ENCODE results near the gene KIRREL1. TPM values are rescaled to one million over a fixed set of nuclear protein-coding genes. Genes with fewer than 3 reads are reported as not detected.
A peak's percentile ranks its signal among the peaks of the same experiment; 100 is the strongest.

The KIRREL1 gene
- total RNA-seq, 2 donors from 2014 or later = 5.8 to 12.8 TPM

GRCh38 chr1:157960773-157961172 lies 32.7 kb upstream of the KIRREL1 start:
- no peak overlapping the region for H3K27ac ChIP-seq
- intact Hi-C loops (cut with DNase I) = no loop called here
- no peaks in the 10 kb centered on the region for H3K4me1 ChIP-seq
- H3K27me3 ChIP-seq = no peaks in the 10 kb centered on the region
- DNase-seq = no peak
- TF ChIP-seq, protein P1, sequence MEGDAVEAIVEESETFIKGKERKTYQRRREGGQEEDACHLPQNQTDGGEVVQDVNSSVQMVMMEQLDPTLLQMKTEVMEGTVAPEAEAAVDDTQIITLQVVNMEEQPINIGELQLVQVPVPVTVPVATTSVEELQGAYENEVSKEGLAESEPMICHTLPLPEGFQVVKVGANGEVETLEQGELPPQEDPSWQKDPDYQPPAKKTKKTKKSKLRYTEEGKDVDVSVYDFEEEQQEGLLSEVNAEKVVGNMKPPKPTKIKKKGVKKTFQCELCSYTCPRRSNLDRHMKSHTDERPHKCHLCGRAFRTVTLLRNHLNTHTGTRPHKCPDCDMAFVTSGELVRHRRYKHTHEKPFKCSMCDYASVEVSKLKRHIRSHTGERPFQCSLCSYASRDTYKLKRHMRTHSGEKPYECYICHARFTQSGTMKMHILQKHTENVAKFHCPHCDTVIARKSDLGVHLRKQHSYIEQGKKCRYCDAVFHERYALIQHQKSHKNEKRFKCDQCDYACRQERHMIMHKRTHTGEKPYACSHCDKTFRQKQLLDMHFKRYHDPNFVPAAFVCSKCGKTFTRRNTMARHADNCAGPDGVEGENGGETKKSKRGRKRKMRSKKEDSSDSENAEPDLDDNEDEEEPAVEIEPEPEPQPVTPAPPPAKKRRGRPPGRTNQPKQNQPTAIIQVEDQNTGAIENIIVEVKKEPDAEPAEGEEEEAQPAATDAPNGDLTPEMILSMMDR (IDR thresholded peaks at IDR 0.05) = no peak
- no peak overlapping the region for H3K9ac ChIP-seq (ENCODE audit: low read depth in 2 of 2, low read length in 2 of 2)
- H3K36me3 ChIP-seq = no peaks in the 10 kb centered on the region
- no peaks in the 10 kb centered on the region for H3K9me3 ChIP-seq
- no peak overlapping the region for H3K4me3 ChIP-seq

- Histone ChIP-seq H3K27me3 (no peaks in the 10 kb centered on the region), H3K36me3 (no peaks in the 10 kb centered on the region), H3K27ac (no peak overlapping the region), H3K4me3 (no peak overlapping the region), H3K4me1 (no peaks in the 10 kb centered on the region), H3K9me3 (no peaks in the 10 kb centered on the region), H3K9ac (ENCODE audit: low read depth in 2 of 2, low read length in 2 of 2) (no peak overlapping the region)
- intact Hi-C loops (cut with DNase I) = no loop called here
- DNase-seq = no peak
- TF ChIP-seq, protein P1 (IDR thresholded peaks at IDR 0.05) = no peak
These were observed 31.4 kb upstream of the KIRREL1 start for GRCh38 chr1:157961805-157962762.

GRCh38 chr1:157963713-157964112 lies 29.7 kb upstream of the KIRREL1 start:
- DNase-seq = peak; percentile 78
- H3K9ac ChIP-seq (ENCODE audit: low read depth in 2 of 2, low read length in 2 of 2) = no peak overlapping the region
- TF ChIP-seq, protein P1 (IDR thresholded peaks at IDR 0.05) = peak; percentile 91
- no peak overlapping the region for H3K27ac ChIP-seq
- no peaks in the 10 kb centered on the region for H3K36me3 ChIP-seq
- intact Hi-C loops (cut with DNase I) = loop anchor here (2.0 kb wide), 1 partner anchor 159 kb away; no protein-coding TSS in a partner anchor
- H3K4me1 ChIP-seq = peaks cover 3% of the 10 kb centered on the region
- H3K9me3 ChIP-seq = no peaks in the 10 kb centered on the region
- H3K27me3 ChIP-seq = no peaks in the 10 kb centered on the region
- no peak overlapping the region for H3K4me3 ChIP-seq

GRCh38 chr1:157965584-157965983 lies 27.9 kb upstream of the KIRREL1 start:
- Histone ChIP-seq H3K36me3 (no peaks in the 10 kb centered on the region), H3K27me3 (no peaks in the 10 kb centered on the region), H3K4me3 (no peak overlapping the region), H3K4me1 (peaks cover 12% of the 10 kb centered on the region), H3K9me3 (no peaks in the 10 kb centered on the region), H3K9ac (ENCODE audit: low read depth in 2 of 2, low read length in 2 of 2) (peak overlapping the region in 1 of 2 donors; percentile 44), H3K27ac (no peak overlapping the region)
- no peak for DNase-seq
- TF ChIP-seq, protein P1 (IDR thresholded peaks at IDR 0.05) = no peak
- intact Hi-C loops (cut with DNase I) = loop anchor here (2.0 kb wide), 1 partner anchor 157 kb away; no protein-coding TSS in a partner anchor

DNA sequence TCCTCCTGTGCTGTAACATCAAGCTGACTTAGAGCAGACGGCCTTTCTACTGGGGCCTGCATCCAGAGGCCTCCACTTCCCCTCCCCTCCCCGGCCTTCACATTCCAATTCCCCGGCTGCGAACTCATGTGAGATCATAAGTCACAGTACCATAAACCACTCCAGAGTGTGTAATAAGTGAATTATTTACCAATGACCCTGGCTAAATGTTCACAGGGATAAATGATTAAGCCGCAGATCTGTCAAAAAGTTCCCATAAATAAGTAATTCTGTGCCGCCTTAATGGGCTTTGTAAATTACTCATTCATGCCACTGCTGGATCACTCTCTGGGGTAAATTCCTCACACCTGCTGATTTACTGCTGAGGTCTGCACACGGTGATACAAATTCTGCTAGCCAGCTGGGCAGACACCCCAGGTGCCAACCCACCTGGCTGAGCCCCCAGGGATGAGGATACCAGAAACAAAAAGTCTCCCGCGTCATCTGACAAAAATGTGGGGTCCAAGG lies 27.4 kb upstream of the KIRREL1 start:
- intact Hi-C loops (cut with DNase I) = no loop called here
- peak overlapping the region; percentile 24 for H3K27ac ChIP-seq
- peak; percentile 76 for DNase-seq

More for the DNA sequence above, 27.4 kb upstream of the KIRREL1 start:
- H3K9me3 ChIP-seq = no peaks in the 10 kb centered on the region
- TF ChIP-seq, protein P1 (IDR thresholded peaks at IDR 0.05) = no peak
- H3K4me1 ChIP-seq = peaks cover 12% of the 10 kb centered on the region
- no peak overlapping the region for H3K4me3 ChIP-seq
- H3K9ac ChIP-seq (ENCODE audit: low read depth in 2 of 2, low read length in 2 of 2) = no peak overlapping the region
- H3K36me3 ChIP-seq = no peaks in the 10 kb centered on the region
- H3K27me3 ChIP-seq = no peaks in the 10 kb centered on the region

Data from colonic mucosa (tissue), 4 donors.